SH-SY5Y (cell line): ENCODE results near the gene SMC6.

Source experiments
- GATA2 ChIP-seq: IDR thresholded peaks from 2 replicates; pipeline ENCODE4 v1.6.1; 2011; ENCODE audit warnings: mild to moderate bottlenecking, low read depth, low read length
- GATA3 ChIP-seq: IDR thresholded peaks from 2 replicates; pipeline ENCODE4 v1.6.1; 2011; ENCODE audit warnings: low read depth, mild to moderate bottlenecking, low read length, moderate library complexity

GRCh38 chr2:17620280-17620679 is 133.3 kb downstream of the SMC6 start:
- TF ChIP-seq GATA2 (no peak), GATA3 (no peak)
